Ovary (tissue), 3 donors: ENCODE data around the gene PDCD6IP.

Source experiments
- EP300 ChIP-seq: sonication (generic); formaldehyde crosslinking; IDR thresholded peaks from one replicate; pipeline ENCODE4 v1.6.1; 2017; ENCODE audit warnings: antibody characterized with exemption
- POLR2A ChIP-seq: fragments of 450-650 bp; IDR thresholded peaks from one replicate; pipeline ENCODE4 v1.6.1; 2017; ENCODE audit warnings: antibody characterized with exemption, mild to moderate bottlenecking, moderate library complexity
- TF ChIP-seq, protein P1 (sequence below), 3 donors: fragments of 450-650 bp in 2 of 3; fragments of 200-600 bp in 1 of 3; IDR thresholded peaks; one replicate each; pipeline versions ENCODE4 v1.5.1 to v1.8.0; 2016 to 2022; ENCODE audit warnings: antibody characterized with exemption in 3 of 3, mild to moderate bottlenecking in 1 of 3
- donor health status: DM: no; HTN: no; CAD: no.

DNA sequence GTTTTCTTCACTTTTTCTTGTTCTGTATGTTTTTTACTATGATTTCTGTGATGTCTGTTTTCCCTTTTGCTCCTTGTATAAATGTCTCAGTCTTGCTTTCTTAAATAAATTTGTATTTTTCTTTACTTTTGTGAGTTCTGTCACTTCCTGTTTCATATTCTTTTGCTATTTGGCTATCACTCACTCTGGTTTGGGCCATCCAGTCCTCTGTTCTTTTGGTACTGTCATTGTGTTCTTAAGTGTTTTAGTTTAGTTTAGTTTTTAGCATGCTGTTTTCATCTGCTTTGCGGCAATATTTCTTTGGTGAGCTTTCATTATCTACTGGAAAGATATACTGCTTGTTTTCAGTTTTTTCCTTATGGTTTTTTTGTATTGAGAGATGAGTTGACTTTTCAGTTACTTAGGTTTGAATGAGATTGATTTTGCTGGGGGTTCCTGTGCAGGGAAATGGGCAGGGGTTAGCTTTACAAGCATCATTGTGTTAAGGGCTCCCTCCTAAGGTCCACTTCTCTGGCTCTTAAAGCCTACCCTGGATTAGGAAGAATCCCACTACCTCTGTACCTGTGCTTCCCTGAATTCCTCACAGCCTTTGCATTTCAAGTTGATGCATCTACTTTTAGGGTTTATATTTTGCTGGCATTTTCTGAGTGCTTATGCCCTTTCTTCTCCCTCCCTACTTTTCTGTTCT is 35.1 kb downstream of the PDCD6IP start:
- TF ChIP-seq, protein P1, sequence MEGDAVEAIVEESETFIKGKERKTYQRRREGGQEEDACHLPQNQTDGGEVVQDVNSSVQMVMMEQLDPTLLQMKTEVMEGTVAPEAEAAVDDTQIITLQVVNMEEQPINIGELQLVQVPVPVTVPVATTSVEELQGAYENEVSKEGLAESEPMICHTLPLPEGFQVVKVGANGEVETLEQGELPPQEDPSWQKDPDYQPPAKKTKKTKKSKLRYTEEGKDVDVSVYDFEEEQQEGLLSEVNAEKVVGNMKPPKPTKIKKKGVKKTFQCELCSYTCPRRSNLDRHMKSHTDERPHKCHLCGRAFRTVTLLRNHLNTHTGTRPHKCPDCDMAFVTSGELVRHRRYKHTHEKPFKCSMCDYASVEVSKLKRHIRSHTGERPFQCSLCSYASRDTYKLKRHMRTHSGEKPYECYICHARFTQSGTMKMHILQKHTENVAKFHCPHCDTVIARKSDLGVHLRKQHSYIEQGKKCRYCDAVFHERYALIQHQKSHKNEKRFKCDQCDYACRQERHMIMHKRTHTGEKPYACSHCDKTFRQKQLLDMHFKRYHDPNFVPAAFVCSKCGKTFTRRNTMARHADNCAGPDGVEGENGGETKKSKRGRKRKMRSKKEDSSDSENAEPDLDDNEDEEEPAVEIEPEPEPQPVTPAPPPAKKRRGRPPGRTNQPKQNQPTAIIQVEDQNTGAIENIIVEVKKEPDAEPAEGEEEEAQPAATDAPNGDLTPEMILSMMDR (IDR thresholded peaks at IDR 0.05) = no peak
- TF ChIP-seq EP300 (no peak), POLR2A (no peak)
